Measurements from ENCODE around the gene EEA1.

The EEA1 gene

DNA sequence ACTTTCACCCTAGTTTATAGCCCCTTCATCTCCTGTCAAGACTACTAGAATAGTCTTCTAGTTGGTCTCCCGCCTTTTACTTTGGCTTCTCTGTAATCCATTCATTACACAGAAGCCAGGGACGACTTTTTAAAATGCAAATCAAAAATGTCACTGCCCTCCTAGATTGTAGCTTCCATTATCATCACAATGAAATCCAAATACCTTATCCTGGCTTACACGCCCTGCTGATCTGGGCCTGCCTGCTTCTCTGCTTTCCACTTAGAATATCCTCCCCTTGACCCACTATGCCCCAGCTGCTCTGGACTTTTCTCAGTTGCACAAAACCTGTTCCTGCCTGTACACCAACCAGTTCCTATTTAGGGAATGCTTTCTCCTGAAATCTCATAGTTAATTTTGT is 4.5 kb upstream of the EEA1 start:
- no peak for DNase-seq

- no peak for DNase-seq
These were observed 1.3 kb upstream of the EEA1 start for GRCh38 chr12:92930421-92930820.

DNA sequence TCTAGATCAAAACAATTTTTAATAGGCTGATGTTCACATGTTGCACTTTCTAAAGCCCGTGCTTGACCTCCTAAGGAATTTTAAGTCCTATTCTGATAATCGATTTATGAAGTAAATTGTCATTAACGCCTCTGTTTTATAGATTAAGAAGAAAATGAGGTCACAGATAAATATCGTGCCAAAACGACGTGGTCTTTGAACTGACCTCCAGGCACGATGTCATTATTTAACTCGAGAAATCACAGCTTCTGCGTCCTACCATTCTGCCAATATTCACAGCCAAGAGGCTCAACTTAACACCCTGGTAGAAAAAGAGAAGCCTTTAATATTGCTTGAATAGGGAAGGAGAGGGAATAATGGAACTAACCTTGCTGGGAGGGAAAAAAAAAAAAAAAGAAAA is 888 bp upstream of the EEA1 start:
- no peak for DNase-seq

DNA sequence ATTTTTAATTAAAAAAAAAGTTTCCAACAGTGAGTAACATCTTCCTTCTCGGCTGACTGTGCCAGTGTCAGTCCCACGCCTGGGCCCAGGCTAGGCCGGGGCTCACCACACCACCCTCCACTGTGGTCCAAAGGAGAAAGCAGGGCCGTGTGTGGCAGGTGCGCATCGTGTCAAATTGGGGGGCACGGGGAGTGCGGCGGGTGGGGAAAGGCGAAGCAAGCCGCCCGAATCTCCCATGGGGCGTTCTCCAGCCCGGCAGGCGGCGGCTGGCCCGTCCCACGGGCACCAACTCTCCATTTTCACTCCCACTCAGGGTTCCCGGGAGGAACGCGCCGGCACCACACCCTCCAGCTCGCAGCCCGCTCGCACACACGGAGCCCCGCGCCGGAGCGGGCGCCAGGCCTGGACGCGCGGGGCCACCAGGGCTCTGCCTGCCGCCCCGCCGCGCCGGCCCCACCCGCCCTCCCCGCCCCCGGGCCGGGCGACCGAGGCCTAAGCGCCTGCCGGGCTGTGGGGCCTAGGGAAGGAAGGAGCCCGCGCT is 604 bp downstream of the EEA1 start:
- DNase-seq, result no peak

DNA sequence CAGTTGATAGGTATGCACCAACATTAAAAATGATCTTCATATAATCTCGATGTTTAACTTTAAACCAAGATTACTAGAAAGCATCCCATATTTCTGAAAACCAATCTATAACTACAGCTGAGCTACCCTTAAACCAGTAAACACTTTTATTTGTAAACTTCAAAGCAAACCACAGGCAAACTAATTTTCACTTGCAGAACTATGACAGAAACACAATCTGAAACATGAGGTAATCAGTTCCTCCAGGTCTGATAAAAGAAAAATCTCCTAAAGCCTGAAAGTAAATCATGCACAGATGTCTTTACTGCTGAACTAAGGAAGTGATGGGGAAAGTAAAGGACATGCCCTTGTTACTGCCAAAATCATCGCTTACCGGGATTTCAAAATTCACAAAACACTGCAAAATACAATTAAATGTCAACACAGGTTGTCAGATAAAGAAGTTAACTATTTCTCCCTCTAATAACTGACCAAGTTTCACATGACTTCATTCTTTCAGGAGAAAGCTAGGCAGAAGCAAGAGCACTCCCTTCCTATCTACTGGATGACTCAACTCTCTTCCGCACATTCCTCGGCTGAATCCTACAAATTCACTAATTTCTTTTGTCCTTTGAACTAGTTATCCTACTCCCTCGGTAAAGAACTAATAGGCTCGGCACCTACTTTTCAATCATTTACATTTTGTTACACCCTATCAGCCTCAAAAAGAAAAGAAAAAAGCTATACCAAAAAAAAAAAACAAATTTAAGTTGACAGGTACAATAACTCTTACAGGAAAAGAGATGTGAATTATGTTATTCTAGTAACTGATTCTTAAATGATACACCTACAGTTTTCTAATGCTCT is 1.4 kb downstream of the EEA1 start:
- DNase-seq, result no peak

DNA sequence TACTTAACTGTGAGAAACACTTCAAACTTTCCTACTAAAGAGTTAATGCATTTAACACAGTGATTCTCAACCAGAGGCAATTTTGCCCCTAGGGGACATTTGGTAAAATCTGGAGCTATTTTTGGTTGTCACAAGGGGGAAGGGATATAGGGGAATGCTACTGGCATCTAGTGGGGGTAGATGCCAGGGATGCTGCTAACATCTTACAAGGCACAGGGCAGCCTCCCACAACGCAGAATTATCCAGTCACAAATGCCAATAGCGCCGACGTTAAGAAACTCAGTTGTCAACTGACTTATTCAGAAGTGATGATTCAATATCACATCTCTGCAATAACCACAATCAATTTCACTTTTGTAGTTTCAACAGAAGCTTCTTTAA is 2.0 kb downstream of the EEA1 start:
- no peak for DNase-seq

GRCh38 chr12:92926549-92926948 is 2.5 kb downstream of the EEA1 start:
- DNase-seq, result no peak

- DNase-seq, result no peak
These were observed 7.2 kb downstream of the EEA1 start for GRCh38 chr12:92921877-92922276.

DNA sequence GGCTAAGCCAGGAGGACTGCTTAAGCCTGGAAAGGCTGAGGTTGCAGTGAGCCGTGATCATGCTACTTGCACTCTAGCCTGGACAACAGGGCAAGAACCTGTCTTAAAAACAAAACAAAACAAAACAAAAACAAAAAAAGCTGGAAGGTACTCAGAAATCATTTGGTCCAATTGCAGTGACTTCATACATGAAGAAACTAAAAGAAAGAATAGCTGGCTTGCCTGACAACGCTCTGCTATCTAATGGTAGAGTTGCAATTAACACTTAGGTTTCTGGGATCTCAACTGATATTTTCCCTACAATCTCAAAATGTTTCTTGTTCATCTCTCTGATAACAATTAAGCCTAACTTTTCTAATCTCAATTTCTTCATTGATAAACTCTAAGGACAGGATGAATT is 13.7 kb downstream of the EEA1 start:
- DNase-seq, result no peak

DNA sequence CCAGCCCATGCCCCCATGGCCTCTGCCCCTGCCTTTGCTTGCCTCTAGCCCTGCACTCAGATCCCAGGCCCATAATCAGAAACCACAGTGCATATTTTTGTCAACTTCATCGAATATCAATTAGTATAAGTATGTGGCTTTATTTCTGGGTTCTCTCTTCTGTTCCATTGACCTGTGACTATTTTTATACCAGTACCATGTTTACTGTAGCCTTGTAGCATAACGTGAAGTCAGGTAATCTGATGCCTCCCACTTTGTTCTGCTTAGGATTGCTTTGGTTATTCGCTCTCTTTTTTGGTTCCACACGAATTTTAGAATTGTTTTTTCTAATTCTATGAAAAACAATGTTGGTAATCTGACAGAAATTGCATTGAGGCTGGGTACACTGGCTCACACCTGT is 14.9 kb downstream of the EEA1 start:
- no peak for DNase-seq

GRCh38 chr12:92912672-92913071 is 16.4 kb downstream of the EEA1 start:
- no peak for DNase-seq

DNA sequence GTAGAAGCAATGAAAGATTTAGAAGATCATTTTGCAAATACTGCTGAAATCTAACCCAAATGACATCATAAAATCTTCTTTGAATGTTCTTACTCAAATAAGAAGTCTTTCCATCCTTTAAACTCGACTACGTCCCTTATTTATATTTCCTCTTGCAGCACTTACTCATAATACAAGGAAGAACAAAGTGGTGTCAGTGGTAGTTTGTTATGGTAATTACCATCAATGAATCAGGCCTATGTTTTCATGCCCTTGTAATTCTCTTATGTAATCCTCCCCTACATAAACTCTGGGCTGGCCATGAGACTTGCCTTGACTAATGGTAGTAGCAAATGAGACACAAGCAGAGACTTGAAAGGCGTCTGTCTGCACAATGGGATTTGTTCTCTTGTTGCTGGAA is 17.0 kb downstream of the EEA1 start:
- no peak for DNase-seq

GRCh38 chr12:92911339-92911738 is 17.8 kb downstream of the EEA1 start:
- no peak for DNase-seq

- DNase-seq, result no peak
These were observed 21.0 kb downstream of the EEA1 start for GRCh38 chr12:92908108-92908507.

DNA sequence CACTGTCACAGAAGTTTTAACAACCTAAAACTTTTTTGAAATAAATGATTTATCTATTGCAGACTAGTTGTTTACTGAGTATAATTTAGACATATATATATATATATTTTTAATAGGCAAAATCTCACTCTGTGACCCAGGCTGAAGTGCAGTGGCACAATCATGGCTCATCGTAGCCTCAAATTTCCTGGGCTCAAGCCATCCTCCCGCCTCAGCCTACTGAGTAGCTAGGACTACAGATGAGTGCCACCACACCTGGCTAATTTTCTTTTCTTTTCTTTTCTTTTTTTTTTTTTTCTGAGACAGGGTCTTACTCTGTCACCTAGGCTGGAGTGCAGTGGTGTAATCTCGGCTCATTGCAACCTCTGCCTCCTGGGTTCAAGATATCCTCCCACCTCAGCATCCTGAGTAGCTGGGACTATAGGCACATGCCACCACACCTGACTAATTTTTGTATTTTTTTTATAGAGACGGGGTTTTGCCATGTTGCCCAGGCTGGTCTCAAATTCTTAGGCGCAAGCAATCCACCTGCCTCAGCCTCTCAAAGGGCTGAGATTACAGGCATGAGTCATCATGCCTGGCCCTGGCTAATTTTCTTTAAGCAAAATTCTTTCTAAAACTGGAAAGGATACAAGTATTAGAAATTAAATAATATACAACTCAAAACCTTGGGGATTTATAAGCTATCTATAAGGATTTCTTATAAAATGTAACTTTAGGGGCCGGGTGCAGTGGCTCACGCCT is 23.1 kb downstream of the EEA1 start:
- DNase-seq, result no peak

DNA sequence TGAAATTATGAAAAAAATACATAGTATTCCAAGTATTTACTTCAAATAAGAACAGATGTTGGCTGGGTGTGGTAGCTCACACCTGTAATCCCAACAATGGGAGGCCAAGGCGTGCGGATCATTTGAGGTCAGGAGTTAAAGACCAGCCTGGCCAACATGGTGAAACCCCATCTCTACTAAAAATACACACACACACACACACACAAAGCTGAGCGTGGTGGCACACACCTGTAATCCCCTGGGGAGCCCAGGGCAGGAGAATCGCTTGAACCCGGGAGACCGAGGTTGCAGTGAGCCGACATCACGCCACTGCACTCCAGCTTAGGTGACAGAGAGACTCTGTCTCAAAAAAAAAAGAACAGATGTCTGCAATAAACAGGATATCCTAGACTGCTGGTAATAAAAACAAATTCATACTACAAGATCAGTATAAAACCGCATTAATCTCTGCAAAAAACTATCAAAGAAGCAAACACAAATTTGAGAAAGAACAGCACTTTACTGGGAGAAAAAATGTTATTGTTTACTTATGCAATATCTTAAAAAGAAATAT is 23.8 kb downstream of the EEA1 start:
- no peak for DNase-seq

DNA sequence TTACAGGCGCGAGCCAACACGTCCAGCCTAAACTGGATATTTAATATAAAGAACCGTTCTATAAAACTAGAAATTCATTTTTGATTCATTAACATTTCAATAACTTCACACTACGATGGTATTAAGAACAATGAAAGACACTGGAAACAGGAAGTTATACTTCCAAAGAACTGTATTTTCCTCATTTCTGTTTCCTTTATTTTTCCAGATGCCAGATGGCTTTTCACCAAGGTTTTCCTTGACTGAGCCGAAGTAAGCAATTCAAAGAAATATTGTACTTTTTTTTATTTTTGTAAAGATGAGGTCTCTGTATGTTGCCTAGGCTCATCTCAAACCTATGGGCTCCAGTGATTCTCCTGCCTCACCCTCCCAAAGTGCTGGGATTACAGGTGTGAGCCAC is 28.2 kb downstream of the EEA1 start:
- DNase-seq, result no peak

- no peak for DNase-seq
These were observed 29.6 kb downstream of the EEA1 start for GRCh38 chr12:92899386-92900001.

DNA sequence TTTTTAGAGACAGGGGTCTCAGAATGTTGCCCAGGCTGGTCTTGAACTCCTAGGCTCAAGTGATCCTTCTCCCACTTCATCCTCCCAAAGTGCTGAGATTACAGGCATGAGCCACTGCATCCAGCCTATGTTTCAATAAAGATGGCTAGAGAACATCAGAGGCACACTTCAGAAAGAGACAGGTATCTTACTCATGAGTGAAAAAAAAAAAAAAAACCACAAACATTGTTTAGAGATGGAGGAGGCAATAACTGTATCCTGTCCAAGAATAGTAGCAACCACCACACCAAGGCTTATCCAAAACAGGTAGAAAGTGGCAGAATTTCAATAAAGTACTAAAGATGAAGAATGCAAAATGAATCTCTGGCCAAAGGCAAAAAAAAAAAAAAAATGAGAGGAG is 30.3 kb downstream of the EEA1 start:
- DNase-seq, result no peak

- no peak for DNase-seq
These were observed 31.3 kb downstream of the EEA1 start for GRCh38 chr12:92897844-92898243.

DNA sequence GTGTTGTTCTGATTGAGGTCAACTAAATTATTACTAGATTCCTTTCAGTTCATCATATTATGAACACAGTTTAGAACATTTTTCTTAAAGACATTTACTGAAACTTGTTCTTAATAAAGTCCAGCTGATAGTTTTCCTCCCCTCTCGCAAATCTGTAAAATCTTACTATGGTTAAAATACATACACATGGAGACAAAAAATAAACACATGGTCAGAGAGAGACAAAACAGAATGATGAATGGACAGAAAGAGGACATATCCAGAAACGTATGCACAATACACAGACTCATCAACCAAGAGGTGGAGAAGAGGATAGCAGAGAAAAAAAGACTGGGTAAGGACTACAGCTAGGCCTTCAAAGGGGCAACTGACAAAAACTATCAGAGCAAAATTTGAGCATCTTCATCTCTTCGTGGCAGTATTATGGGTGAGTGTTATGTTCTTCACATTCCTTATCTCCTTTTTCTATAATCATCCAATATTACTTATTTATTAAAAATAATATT is 38.4 kb downstream of the EEA1 start:
- no peak for DNase-seq

DNA sequence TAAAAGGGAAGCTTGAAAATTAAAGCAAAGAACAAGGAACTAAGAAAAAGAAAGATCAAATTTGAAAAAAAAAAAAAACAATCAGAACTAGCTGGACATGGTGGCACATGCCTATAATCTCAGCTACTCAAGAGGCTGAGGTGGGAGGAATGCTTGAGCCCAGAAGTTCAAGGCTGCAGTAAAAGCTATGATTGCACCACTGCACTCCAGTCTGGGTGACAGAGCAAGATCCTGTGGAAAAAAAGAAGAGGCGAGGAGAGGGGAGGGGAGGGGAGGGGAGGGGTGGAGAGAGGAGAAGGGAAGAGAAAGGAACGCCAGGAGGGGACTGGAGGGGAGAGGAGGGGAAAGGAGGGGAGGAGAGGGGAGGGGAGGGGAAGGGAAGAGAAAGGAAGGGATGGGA is 43.0 kb downstream of the EEA1 start:
- no peak for DNase-seq

- DNase-seq, result no peak
These were observed 49.3 kb downstream of the EEA1 start for GRCh38 chr12:92879698-92880322.

Data from activated effector memory CD4-positive, alpha-beta T cell treated with Interleukin-2 at 50 U/mL for 16 hours (primary cell).